ENCODE results near the gene RNF180.

The RNF180 gene

GRCh38 chr5:64340293-64340692 lies 174.7 kb downstream of the RNF180 start:
- Histone ChIP-seq H2BK120ac (ENCODE audit: low read depth, low read length) (no peak overlapping the region), H4K8ac (ENCODE audit: low read length) (no peak overlapping the region), H3K4me2 (ENCODE audit: low read length, poor library complexity, severe bottlenecking) (no peak overlapping the region), H2BK15ac (ENCODE audit: low read depth, poor library complexity, severe bottlenecking) (no peak overlapping the region), H2AK5ac (ENCODE audit: low read length, severe bottlenecking) (no peak overlapping the region), H3K27me3 (ENCODE audit: control insufficient read depth in 1 of 2, insufficient read depth in 1 of 2, low read length in 2 of 2) (no peaks in the 10 kb centered on the region), H3K18ac (ENCODE audit: low read depth in 1 of 2, low read length in 2 of 2) (no peak overlapping the region), H2BK5ac (ENCODE audit: low read depth, low read length, poor library complexity, severe bottlenecking) (no peak overlapping the region), H3K9me3 (ENCODE audit: control insufficient read depth, low read length) (peaks cover 36% of the 10 kb centered on the region), H4K91ac (ENCODE audit: low read length) (no peak overlapping the region), H3K4ac (ENCODE audit: low read depth in 1 of 2, low read length in 2 of 2) (no peak overlapping the region), H3K4me1 (ENCODE audit: control insufficient read depth, insufficient read depth, low read depth, low read length) (no peaks in the 10 kb centered on the region), H3K4me3 (ENCODE audit: insufficient read depth in 1 of 2, low read depth in 1 of 2, low read length in 2 of 2) (no peak overlapping the region), H2BK12ac (ENCODE audit: low read length in 2 of 2) (no peak overlapping the region), H3K14ac (ENCODE audit: low read length in 2 of 2) (no peak overlapping the region), H3K27ac (ENCODE audit: low read length, poor library complexity, severe bottlenecking) (no peak overlapping the region), H3K23ac (ENCODE audit: low read length in 2 of 2) (no peak overlapping the region), H3K9ac (ENCODE audit: low read length) (no peak overlapping the region), H2AFZ (ENCODE audit: low read depth, low read length) (no peak overlapping the region), H3K79me1 (replicated peaks; ENCODE audit: low read length, poor library complexity, severe bottlenecking) (no peaks in the 10 kb centered on the region), H3K36me3 (ENCODE audit: control insufficient read depth in 1 of 2, insufficient read depth in 2 of 2, low read depth in 1 of 2, low read length in 2 of 2) (no peaks in the 10 kb centered on the region)
- no peak for DNase-seq
- WGBS: 86% methylated on average over 1 of the region's 1 CpG

GRCh38 chr5:64341340-64341739 lies 175.7 kb downstream of the RNF180 start:
- no peak overlapping the region for H3K4me2 ChIP-seq (ENCODE audit: low read length, poor library complexity, severe bottlenecking)
- H4K8ac ChIP-seq (ENCODE audit: low read length): no peak overlapping the region
- H3K4me1 ChIP-seq (ENCODE audit: control insufficient read depth, insufficient read depth, low read depth, low read length): no peaks in the 10 kb centered on the region
- H3K18ac ChIP-seq (ENCODE audit: low read depth in 1 of 2, low read length in 2 of 2): no peak overlapping the region
- no peak overlapping the region for H3K23ac ChIP-seq (ENCODE audit: low read length in 2 of 2)
- no peak overlapping the region for H3K4me3 ChIP-seq (ENCODE audit: insufficient read depth in 1 of 2, low read depth in 1 of 2, low read length in 2 of 2)
- no peaks in the 10 kb centered on the region for H3K27me3 ChIP-seq (ENCODE audit: control insufficient read depth in 1 of 2, insufficient read depth in 1 of 2, low read length in 2 of 2)
- no peak overlapping the region for H2AFZ ChIP-seq (ENCODE audit: low read depth, low read length)
- DNase-seq: no peak
- no peak overlapping the region for H3K27ac ChIP-seq (ENCODE audit: low read length, poor library complexity, severe bottlenecking)
- WGBS: 91% methylated on average over 1 of the region's 1 CpG
- no peak overlapping the region for H2AK5ac ChIP-seq (ENCODE audit: low read length, severe bottlenecking)
- H2BK120ac ChIP-seq (ENCODE audit: low read depth, low read length): no peak overlapping the region
- no peak overlapping the region for H3K14ac ChIP-seq (ENCODE audit: low read length in 2 of 2)
- H3K36me3 ChIP-seq (ENCODE audit: control insufficient read depth in 1 of 2, insufficient read depth in 2 of 2, low read depth in 1 of 2, low read length in 2 of 2): no peaks in the 10 kb centered on the region
- no peak overlapping the region for H3K9ac ChIP-seq (ENCODE audit: low read length)
- H2BK15ac ChIP-seq (ENCODE audit: low read depth, poor library complexity, severe bottlenecking): no peak overlapping the region
- no peak overlapping the region for H2BK12ac ChIP-seq (ENCODE audit: low read length in 2 of 2)
- H4K91ac ChIP-seq (ENCODE audit: low read length): no peak overlapping the region
- H3K4ac ChIP-seq (ENCODE audit: low read depth in 1 of 2, low read length in 2 of 2): no peak overlapping the region
- no peaks in the 10 kb centered on the region for H3K79me1 ChIP-seq (replicated peaks; ENCODE audit: low read length, poor library complexity, severe bottlenecking)
- peaks cover 36% of the 10 kb centered on the region for H3K9me3 ChIP-seq (ENCODE audit: control insufficient read depth, low read length)
- H2BK5ac ChIP-seq (ENCODE audit: low read depth, low read length, poor library complexity, severe bottlenecking): no peak overlapping the region

GRCh38 chr5:64344501-64344900 lies 178.9 kb downstream of the RNF180 start:
- no peak overlapping the region for H3K27ac ChIP-seq (ENCODE audit: low read length, poor library complexity, severe bottlenecking)
- no peak for DNase-seq
- H2BK5ac ChIP-seq (ENCODE audit: low read depth, low read length, poor library complexity, severe bottlenecking): no peak overlapping the region
- no peak overlapping the region for H3K14ac ChIP-seq (ENCODE audit: low read length in 2 of 2)
- H3K9me3 ChIP-seq (ENCODE audit: control insufficient read depth, low read length): peaks cover 36% of the 10 kb centered on the region
- H2BK15ac ChIP-seq (ENCODE audit: low read depth, poor library complexity, severe bottlenecking): no peak overlapping the region
- H3K18ac ChIP-seq (ENCODE audit: low read depth in 1 of 2, low read length in 2 of 2): no peak overlapping the region
- H3K79me1 ChIP-seq (replicated peaks; ENCODE audit: low read length, poor library complexity, severe bottlenecking): no peaks in the 10 kb centered on the region
- no peak overlapping the region for H2AK5ac ChIP-seq (ENCODE audit: low read length, severe bottlenecking)
- H3K27me3 ChIP-seq (ENCODE audit: control insufficient read depth in 1 of 2, insufficient read depth in 1 of 2, low read length in 2 of 2): no peaks in the 10 kb centered on the region
- H3K9ac ChIP-seq (ENCODE audit: low read length): no peak overlapping the region
- H3K4me1 ChIP-seq (ENCODE audit: control insufficient read depth, insufficient read depth, low read depth, low read length): no peaks in the 10 kb centered on the region
- no peak overlapping the region for H3K4me3 ChIP-seq (ENCODE audit: insufficient read depth in 1 of 2, low read depth in 1 of 2, low read length in 2 of 2)
- no peaks in the 10 kb centered on the region for H3K36me3 ChIP-seq (ENCODE audit: control insufficient read depth in 1 of 2, insufficient read depth in 2 of 2, low read depth in 1 of 2, low read length in 2 of 2)
- no peak overlapping the region for H2AFZ ChIP-seq (ENCODE audit: low read depth, low read length)
- H3K23ac ChIP-seq (ENCODE audit: low read length in 2 of 2): no peak overlapping the region
- no peak overlapping the region for H4K91ac ChIP-seq (ENCODE audit: low read length)
- WGBS: 100% methylated on average over 1 of the region's 1 CpG
- H3K4ac ChIP-seq (ENCODE audit: low read depth in 1 of 2, low read length in 2 of 2): no peak overlapping the region
- H3K4me2 ChIP-seq (ENCODE audit: low read length, poor library complexity, severe bottlenecking): no peak overlapping the region
- no peak overlapping the region for H2BK120ac ChIP-seq (ENCODE audit: low read depth, low read length)
- H2BK12ac ChIP-seq (ENCODE audit: low read length in 2 of 2): no peak overlapping the region
- no peak overlapping the region for H4K8ac ChIP-seq (ENCODE audit: low read length)

GRCh38 chr5:64347309-64347708 lies 181.7 kb downstream of the RNF180 start:
- no peak overlapping the region for H4K91ac ChIP-seq (ENCODE audit: low read length)
- H3K27ac ChIP-seq (ENCODE audit: low read length, poor library complexity, severe bottlenecking): no peak overlapping the region
- no peak overlapping the region for H3K18ac ChIP-seq (ENCODE audit: low read depth in 1 of 2, low read length in 2 of 2)
- H3K14ac ChIP-seq (ENCODE audit: low read length in 2 of 2): no peak overlapping the region
- H2AFZ ChIP-seq (ENCODE audit: low read depth, low read length): no peak overlapping the region
- H2BK120ac ChIP-seq (ENCODE audit: low read depth, low read length): no peak overlapping the region
- H2AK5ac ChIP-seq (ENCODE audit: low read length, severe bottlenecking): no peak overlapping the region
- no peak overlapping the region for H3K4ac ChIP-seq (ENCODE audit: low read depth in 1 of 2, low read length in 2 of 2)
- H3K27me3 ChIP-seq (ENCODE audit: control insufficient read depth in 1 of 2, insufficient read depth in 1 of 2, low read length in 2 of 2): no peaks in the 10 kb centered on the region
- no peak for DNase-seq
- peaks cover 24% of the 10 kb centered on the region for H3K9me3 ChIP-seq (ENCODE audit: control insufficient read depth, low read length)
- H3K23ac ChIP-seq (ENCODE audit: low read length in 2 of 2): no peak overlapping the region
- no peak overlapping the region for H3K4me3 ChIP-seq (ENCODE audit: insufficient read depth in 1 of 2, low read depth in 1 of 2, low read length in 2 of 2)
- H3K4me1 ChIP-seq (ENCODE audit: control insufficient read depth, insufficient read depth, low read depth, low read length): no peaks in the 10 kb centered on the region
- H2BK12ac ChIP-seq (ENCODE audit: low read length in 2 of 2): no peak overlapping the region
- no peak overlapping the region for H4K8ac ChIP-seq (ENCODE audit: low read length)
- no peaks in the 10 kb centered on the region for H3K79me1 ChIP-seq (replicated peaks; ENCODE audit: low read length, poor library complexity, severe bottlenecking)
- no peak overlapping the region for H3K4me2 ChIP-seq (ENCODE audit: low read length, poor library complexity, severe bottlenecking)
- H3K9ac ChIP-seq (ENCODE audit: low read length): no peak overlapping the region
- no peak overlapping the region for H2BK5ac ChIP-seq (ENCODE audit: low read depth, low read length, poor library complexity, severe bottlenecking)
- no peak overlapping the region for H2BK15ac ChIP-seq (ENCODE audit: low read depth, poor library complexity, severe bottlenecking)
- no peaks in the 10 kb centered on the region for H3K36me3 ChIP-seq (ENCODE audit: control insufficient read depth in 1 of 2, insufficient read depth in 2 of 2, low read depth in 1 of 2, low read length in 2 of 2)

All from mesenchymal stem cell (in vitro differentiated cells and primary cell).